HG02642 (cell line): ENCODE measurements around the gene USH1C.

Experiments
- ATAC-seq: cut with Tn5 transposase; IDR thresholded peaks from one replicate; pipeline ENCODE4 v1.9.1; 2021; ENCODE audit warnings: mild to moderate bottlenecking; ENCODE audit not compliant: unreplicated experiment, poor library complexity

The USH1C gene

DNA sequence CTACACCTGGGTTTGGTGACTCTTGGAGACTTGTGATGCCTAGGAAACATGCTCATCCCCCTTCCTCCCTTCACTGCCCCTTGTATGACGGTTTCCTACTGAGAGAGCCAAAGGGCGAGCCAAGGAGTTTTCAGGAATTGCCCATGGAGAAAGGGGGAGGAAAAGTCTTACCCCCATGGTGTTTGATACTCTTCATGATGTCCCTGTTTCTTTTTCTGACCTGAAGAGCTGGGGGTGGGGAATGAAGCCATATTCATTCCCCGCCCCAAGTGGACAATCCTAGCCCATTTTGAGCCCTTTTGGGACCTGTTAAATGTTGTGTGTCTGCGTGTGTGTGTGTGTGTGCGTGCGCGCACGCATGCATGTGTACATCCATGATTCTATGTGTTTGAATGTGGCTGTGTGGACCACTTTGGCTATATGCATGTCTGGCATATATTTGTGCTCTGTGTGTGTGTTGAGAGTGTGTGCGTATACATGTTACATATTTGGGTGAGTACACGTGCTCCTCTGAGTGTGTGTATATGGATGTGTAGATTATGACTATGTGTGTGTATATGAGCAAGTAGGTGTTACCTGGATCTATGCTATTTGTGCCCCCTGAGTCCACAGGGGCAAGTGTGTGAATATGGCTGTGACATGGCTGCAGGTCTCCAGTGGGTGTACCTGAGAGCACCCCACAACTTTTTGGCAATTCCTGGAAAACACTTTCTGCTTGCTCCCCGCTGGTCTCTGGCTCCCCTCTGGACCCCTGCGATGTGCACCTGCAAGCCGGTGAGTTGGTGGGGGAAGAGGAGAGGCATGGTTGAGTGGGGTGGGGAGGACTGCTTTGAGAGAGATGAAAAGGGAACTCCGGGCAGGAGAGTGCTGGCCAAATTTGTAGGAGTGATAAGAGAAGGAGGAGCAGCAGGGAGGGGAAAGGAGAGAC lies 27.5 kb upstream of the USH1C start:
- no peak for ATAC-seq

DNA sequence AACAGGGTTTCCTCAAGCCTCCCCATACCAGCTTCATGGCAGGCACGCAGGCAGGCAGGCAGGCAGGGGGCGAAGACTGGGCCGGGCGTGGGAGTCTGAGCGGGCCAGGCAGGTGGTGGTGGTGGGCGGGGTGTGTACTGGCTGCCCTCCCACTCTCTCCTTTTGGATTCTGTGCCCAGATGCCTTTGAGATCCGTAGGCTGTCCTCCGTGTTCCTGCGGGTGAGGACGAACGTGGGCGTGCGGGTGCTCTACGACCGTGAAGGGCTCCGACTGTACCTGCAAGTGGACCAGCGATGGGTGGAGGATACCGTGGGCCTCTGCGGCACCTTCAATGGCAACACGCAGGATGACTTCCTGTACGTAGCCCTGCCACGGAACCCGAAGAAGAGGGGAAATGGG lies 25.8 kb upstream of the USH1C start:
- no peak for ATAC-seq

- ATAC-seq = no peak
Measured at GRCh38 chr11:17568944-17569343, 24.7 kb upstream of the USH1C start.

GRCh38 chr11:17564687-17565042 lies 20.4 kb upstream of the USH1C start:
- no peak for ATAC-seq

DNA sequence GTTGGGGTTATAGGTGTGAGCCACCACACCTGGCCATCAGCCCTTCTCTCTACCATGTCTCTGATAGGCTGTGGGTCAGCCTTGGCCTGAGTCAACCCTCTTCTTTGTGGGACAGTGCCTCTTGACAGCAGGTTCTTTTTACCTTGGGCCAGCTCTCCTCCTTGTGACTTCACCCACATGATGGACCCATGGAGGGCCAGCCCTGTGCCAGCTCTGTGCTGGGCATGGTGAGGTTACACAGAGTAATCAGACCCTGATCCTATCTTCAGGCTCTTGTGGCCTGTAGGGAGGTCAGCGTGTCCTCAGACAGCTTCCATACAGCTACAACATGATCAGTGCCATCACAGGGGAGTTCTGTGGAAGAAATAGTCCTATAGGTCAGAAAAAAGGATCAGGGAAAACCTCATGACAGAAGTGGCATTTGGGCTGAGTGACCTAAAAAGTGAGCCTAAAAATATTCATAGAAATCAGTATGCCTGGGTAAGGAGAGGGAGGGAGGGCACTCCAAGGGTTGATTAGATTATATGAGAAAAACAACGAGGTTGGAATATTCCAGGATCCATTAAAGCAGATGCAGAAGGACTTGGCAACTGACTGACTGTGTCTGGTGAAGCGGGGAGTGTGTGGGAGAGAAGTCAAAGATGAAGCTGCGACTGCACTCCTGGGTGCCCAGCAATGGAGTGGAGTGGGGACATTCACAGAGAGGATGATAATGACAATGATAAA lies 19.9 kb upstream of the USH1C start:
- ATAC-seq = no peak

- no peak for ATAC-seq
Measured at GRCh38 chr11:17563231-17563646, 19.0 kb upstream of the USH1C start.

GRCh38 chr11:17561526-17561925 lies 17.3 kb upstream of the USH1C start:
- ATAC-seq = no peak

GRCh38 chr11:17561111-17561415 lies 16.8 kb upstream of the USH1C start:
- ATAC-seq = no peak

DNA sequence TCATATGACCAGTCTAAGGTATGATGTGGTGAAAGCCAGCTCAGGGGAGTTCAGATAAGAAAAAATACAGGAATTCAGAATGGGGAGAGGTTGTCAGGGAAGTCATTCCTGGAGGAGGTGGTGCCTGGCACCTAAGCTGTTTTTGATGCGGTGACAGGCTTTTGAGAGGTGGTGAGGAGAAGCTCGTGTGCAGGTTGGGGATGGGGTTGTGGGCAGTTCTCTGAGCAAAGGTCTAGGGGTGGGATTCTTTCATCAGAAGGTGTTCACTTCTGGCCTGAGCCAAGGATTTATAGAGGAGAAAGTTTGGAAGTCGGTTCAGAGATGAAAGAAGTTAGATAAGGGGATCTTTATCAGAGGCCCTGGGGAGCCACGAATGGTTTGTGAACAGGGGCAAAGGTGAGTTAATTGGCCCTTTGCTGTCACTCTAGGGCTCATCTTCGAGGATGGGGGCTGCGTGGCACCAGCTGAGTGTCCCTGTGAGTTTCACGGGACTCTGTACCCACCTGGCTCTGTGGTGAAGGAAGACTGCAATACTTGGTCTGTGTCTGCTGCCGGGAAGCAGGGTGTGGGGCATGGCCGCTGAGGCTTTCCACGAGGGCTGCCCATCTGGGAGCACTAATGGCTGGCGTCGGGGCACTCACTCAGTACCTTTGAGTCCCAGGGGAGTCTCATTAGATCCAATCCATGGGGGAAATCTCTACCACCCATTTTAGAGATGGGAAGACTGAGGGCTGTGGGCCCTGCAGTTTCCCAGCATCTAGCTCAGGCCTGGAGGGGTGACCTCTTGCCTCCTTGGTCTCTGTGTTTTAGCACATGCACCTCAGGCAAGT lies 16.3 kb upstream of the USH1C start:
- no peak for ATAC-seq

DNA sequence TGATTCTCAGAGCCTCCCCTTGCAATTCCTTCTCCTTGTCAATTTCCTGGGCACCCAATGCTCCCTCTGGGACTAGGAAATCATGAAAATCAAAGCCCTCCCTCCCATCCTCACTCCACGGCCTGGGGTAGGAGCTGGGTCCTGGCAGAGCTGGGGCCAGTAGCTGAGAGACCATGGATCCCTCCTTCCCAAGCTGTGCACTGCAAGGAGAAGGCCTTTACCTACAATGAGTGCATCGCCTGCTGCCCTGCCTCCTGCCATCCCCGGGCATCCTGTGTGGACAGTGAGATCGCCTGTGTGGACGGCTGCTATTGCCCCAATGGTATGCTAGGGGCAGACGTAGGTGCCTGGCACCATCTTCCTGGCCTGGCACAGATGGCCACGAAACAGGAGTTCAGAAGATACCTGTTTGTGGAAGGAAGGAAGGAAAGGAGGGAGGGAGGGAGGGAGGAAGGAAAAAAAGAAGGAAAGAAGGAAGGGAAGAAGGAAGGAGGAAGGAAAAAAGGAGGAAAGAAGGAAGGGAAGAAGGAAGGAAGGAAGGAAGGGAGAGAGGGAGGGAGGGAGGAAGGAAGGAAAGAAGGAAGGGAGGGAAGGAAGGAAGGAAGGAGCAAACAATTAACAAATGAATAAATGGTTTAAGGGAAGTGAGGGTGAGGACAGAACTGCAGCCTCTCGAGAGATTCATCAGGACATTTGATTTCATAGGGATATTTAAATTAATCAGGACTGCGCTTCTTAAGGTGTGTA lies 15.3 kb upstream of the USH1C start:
- no peak for ATAC-seq

- no peak for ATAC-seq
Measured at GRCh38 chr11:17558916-17559315, 14.7 kb upstream of the USH1C start.

GRCh38 chr11:17558025-17558780 lies 14.0 kb upstream of the USH1C start:
- no peak for ATAC-seq

GRCh38 chr11:17556999-17557398 lies 12.8 kb upstream of the USH1C start:
- no peak for ATAC-seq

DNA sequence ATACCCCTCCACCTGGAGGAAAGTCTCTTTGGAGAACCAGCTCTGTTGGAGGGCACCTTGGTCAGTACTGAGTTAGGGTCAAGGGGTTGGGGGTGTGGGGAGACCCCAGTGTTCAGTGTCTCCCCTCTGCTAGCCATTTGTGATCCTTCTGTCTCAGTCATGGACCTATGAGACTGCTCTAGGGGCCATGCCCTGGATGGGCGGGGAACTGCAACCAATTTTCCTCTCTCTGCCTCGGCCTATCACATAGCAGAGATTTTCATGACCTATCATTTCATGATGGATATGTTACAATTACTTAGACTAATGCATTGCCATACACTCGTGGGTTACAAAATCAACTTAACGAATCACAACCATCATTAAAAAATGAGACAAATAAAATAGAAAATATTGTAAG lies 10.3 kb upstream of the USH1C start:
- no peak for ATAC-seq

GRCh38 chr11:17553249-17553546 lies 9.0 kb upstream of the USH1C start:
- no peak for ATAC-seq

DNA sequence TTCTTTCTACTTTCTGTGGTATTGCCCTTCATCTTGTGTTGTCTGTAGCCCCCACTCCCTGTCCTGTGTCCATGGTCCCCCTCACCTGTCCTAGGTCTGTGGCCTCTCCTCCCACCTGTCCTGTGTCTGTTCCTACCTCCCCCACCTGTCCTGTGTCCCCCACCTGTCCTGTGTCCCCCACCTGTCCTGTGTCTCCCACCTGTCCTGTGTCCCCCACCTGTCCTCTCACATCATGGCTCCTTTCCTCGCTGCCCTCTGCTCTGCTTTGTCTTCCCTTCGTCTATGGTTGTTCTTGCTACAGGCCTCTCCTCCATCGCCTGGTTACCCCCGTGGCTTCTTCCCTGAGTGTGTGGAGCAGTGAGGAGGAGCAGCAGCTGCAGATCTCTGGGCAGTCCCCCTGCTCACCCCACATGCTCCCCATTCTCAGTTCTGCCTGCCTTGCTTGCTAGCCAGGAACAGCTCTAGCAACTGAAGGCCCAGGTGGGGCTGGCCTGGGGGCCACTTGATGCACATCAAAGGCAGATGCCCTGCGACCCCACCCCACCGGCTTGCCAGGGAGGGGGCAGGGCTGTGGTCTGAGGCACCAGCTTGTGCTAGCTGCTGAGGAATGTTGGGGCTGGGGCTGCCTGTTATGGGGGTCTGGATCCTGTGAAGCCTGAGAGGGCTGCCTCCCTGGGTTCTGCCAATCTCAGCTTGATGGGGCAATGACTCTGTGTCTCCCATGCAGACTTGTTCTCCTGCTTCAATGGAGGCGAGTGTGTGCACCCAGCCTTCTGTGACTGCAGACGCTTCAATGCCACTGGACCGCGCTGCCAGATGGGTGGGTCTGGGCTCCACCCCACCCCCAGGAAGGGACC lies 8.4 kb upstream of the USH1C start:
- no peak for ATAC-seq

DNA sequence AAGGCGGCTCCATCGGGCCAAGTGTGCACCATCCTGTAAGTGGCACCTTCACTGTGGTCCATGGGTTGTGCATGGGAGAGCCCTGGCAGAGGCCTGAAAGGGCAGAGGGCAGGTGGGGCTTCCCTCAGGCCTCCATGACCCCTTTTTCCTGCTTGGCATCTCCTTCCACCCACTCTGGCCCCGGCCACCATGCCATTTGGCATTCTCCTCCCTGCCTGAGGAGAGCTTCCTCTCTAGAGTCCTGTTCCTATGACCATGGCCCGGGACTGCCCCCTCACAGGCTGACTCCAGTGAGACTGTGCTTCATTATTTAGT lies 7.8 kb upstream of the USH1C start:
- ATAC-seq = no peak

- ATAC-seq = no peak
Measured at GRCh38 chr11:17551347-17552040, 7.3 kb upstream of the USH1C start.
